NCI-H82 treated with DMSO at 0.1 percent for 48 hours (cell line): Measurements from ENCODE around the gene ADAMTSL5.
"Not testable (repeated sequence)": the region's sequence is repeated elsewhere in the genome, so short reads cannot be mapped to it uniquely, and the experiment has no call there.

ENCODE experiments used
- DNase-seq: peaks from one replicate; lab custom pipeline; 2025; ENCODE audit not compliant: unreplicated experiment; lab: John Stamatoyannopoulos, UW

Gene ADAMTSL5

DNA sequence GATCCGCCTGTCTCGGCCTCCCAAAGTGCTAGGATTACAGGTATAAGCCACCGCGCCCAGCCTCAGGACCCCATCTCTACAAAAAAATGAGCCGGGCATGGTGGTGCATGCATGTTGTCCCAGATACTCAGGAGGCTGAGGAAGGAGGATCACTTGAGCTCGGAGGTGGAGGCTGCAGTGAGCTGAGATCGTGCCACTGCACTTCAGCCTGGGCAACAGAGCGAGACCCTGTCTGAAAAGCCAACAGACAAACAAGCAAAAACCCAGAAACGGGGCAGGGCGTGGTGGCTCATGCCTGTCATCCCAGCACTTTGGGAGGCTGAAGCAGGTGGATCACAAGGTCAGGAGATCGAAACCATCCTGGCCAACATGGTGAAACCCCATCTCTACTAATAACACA, 18.0 kb upstream of the ADAMTSL5 start:
- DNase-seq = not testable (repeated sequence)

DNA sequence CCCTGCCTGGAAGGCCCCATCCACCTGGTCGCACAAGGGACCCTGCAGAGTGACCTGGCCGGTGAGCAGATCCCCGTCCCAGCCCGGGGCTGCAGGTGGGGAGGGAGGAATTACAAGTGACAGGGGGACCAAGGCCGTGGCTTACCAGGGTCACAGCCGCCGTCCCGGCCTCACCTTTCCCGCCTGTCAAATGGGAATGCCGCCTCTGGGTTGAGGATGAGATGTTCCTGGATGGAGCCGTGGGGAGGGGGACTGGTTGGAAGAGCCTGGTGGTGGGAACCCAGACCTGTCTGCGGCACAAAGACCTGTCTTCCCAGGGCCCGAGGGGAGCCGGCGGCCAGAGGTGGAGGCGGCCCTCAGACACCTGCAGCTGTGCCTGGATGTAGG, 16.6 kb upstream of the ADAMTSL5 start:
- DNase-seq = no peak

DNA sequence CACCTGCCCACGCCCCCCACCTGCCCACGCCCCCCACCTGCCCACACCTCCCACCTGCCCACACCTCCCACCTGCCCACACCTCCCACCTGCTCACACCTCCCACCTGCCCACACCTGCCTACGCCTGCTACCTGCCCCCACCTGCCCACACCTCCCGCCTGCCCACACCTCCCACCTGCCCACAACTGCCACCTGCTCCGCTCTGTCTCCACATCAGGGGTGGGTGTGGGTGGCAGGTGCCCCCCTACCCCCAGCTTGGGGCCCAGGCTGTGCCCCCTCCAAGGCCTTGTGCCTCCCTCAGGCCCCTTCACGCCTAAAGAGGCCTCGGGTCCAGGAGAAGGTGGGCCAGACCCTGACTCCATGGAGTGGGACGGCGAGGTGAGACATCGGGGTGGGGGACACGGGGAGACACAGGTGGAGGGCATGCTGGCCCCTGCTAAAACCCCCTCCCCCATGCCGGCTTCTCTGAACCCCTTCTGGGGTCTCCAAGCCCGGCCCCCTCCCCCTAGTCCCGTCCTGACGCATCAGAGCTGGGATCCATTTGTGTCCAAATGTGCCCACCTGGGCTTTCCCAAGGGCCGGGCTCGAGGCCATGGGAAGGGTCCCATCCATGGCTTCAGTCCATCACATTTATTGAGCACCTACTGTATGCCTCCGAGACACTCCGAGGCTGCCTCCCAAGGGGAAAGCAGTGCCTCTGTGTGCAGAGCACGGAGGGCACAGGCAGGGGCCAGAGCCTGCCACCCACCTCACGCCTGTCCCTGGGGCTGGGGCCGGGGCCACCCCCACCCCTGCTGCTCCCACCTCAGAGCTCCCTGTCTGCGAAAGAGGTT, 16.0 kb upstream of the ADAMTSL5 start:
- DNase-seq = no peak

DNA sequence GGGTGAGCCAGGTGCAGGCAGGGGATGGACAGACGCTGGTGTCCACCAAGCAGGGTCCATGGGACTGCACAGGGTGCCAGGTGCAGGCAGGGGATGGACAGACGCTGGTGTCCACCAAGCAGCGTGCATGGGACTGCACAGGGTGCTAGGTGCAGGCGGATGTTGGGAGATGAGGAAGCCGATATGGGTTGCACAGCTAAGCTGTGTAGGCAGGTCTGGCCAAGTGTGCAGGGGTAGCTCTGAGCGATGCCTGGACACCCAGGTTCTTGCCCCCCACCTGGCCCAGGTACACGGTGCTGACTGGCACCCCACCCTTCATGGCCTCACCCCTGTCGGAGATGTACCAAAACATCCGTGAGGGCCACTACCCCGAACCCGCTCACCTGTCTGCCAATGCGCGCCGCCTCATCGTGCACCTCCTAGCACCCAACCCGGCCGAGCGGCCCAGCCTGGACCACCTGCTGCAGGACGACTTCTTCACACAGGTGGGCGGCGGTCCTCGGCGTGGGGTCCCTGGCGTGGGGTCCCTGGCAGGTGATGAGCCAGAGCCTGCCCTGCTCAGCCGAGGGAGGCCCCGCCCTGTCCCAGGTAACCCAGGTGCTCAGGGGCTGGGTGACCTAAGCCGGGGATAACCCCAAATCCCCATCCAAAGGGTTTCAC, 15.0 kb upstream of the ADAMTSL5 start:
- no peak for DNase-seq

DNA sequence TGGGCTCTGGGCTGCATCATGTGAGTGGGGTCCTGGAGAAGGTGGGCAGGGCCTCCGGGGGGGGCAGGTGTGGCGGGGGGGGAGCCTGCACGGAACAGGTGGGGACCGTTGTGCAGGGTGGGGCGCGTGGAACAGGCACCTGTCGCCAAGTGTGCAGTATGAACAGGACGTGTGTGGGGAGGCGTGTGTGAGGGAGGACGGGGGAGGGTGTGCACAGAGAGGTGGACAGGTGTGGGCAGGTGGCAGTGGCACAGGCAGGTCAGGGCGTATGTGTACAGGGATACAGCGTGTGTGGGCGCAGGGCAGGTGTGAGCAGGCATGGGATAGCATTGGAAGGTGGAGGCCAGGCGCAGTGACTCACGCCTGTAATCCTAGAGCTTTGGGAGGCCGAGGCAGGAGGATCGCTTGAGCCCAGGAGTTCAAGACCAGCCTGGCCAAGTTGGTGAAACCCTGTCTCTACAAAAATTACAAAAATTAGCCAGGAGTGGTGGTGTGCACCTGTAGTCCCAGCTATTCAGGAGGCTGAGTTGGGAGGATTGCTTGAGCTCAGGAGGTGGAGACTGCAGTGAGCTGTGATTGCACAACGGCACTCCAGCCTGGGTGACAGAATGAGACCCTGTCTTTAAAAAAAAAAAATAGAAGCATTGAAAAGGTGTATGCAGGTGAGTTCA, 14.3 kb upstream of the ADAMTSL5 start:
- DNase-seq = no peak

DNA sequence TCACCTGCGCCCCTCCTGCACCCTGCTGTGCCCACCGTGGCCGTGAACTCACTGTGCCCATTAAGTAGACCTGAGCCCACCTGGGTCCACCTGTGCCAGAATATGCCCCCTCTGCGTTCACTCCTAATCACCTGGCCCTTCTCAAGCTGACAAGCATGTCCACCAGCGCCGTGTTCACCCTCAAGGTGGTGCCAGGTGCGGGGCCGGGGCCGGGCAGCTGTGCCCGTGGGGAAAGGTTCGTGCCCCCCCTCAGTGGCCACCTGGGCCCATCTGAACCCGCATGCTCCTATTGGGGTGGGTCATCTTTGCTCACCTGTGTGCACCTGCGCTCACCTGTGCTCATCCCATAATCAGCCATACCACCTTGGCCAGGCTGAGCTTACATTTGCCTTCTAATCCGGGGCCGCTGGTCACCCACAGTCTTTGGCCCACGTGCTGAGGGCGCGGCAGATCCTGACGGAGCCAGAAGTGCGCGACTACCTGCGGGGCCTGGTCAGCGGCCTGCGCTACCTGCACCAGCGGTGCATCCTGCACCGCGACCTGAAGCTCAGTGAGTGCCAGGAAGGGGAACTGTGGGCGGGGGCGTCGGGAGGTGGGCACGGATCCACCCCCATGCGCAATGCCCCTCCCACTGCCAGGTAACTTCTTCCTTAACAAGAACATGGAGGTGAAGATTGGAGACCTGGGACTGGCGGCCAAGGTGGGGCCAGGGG, 13.4 kb upstream of the ADAMTSL5 start:
- DNase-seq = no peak

DNA sequence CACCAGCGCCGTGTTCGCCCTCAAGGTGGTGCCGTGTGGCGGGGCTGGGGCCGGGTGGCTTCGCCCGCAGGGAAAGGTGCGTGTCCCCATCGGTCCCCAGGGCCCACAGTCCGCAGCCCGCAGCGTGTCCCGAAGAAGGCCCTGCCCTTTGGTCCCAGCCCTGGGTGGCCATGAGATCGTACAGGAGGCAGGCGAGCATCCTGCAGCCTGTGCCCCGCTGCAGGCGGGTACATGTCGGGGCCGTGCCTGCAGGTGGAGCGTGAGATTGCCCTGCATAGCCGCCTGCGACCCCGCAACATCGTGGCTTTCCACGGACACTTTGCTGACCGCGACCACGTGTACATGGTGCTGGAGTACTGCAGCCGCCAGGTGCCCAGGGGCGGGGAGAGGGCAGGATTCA, 12.5 kb upstream of the ADAMTSL5 start:
- DNase-seq = no peak

DNA sequence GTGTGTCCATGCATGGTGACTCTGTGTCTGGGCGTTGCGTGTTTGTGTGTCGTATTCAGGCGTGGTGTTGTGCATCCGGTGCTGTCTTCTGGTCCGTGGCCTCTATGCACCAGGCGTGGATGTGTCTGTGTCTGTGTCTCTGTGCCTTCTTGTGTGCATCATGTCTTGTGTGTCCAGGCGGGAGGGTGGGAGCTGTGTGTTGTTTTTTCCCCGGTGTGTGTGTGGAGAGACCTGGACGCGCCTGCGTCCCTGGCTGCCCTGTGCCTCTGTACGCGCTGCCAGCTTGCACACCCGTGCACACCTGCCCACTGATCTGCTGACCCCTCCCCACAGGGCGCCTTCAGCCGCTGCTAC, 12.1 kb upstream of the ADAMTSL5 start:
- DNase-seq = no peak

DNA sequence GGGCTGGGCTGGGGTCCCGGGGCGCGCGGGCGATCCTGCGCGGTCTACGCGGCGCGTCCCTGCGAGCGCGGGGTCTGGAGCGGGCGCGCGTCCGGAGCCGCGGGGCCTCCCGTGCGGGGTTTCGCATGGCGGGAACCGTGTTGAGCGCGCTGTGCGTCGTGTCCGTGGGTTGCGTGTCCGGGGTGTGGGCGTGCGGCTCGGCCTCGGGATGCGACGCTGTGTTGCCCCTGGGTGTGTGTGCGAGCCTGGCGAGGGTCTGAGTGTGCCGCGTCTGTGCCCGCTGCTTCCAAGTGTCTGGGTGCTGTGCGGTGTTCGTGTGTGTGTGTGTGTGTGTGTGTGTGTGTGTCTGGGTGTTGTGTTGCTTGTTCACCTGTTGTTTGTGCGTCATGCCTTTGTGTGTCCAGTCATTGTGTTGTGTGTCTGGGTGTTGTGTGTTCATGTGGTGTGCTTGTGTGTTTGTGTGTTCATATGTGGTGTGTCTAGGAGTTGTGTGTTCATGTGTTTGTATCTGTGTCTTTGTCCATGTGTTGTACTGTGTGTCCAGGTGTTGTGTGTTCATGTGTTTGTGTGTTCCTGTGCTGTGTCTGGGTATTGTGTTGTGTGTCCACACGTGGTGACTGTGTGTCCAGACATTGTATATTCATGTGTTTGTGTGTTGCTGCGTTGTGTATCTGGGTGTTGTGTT, 11.6 kb upstream of the ADAMTSL5 start:
- DNase-seq = no peak

DNA sequence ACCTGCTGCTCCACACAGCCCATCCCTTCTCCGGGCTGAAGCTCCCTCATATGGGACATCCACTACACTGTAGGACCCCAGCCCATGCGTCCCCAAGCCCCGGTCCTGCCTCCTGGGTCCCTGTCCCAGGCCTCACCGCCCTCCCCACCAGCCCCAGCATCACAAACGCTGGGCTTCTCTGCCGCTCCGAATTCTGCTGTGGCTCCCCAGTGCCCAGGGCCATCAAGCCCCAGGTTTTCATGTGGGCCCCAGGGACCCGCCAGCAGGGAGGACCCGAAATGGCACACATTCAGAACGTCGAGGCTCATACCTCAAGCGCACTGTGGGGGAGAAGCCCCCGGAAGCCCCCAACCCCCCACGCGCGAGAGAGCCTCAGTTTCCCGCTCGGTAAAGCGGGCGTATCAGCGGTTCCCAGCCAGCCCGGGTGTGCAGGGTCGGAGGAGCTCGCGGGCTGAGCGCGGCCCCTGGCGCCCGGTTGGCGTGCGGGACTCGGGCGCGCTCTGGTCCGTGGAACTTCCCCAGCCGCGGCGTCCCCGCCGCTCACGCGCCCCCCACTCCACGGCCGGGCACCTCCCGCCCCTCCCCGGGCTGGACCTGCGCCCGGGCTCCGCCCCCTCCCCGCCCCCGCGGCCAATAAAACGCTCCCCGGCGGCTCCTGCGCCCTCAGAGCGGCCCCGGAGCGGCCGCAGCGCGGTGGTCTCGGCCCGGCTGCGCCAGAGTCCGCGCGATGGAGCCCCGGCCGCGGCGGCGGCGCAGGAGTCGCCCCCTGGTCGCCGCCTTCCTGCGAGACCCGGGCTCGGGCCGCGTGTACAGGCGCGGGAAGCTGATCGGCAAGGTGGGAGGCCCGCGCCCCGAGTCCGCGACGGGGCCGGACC, 10.8 kb upstream of the ADAMTSL5 start, which contains the start of gene PLK5:
TSS of gene PLK5 (plus strand) at position 666 of the 875 bp plus-strand sequence. CDS start 2,920 bp downstream, outside the sequence.
- DNase-seq = no peak

DNA sequence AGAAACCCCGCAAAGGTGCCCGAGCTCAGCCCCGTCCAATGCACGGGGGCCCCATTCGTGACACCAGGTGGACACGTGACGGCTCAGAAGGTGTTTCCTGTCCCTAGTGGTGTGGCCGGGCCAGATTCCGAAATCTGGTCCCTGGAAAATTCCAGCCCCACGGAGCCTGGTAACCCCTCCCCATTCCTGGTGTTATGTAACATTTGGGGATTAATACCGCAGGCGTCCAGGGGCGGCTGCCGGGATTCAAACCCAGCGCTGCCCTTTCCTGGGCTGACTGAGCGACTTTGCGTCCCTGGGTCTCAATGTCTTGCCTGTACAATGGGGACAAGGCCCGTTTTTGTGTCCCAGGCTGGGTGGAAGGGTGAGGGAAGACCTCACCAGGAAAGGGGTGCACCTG, 10.0 kb upstream of the ADAMTSL5 start:
- no peak for DNase-seq

DNA sequence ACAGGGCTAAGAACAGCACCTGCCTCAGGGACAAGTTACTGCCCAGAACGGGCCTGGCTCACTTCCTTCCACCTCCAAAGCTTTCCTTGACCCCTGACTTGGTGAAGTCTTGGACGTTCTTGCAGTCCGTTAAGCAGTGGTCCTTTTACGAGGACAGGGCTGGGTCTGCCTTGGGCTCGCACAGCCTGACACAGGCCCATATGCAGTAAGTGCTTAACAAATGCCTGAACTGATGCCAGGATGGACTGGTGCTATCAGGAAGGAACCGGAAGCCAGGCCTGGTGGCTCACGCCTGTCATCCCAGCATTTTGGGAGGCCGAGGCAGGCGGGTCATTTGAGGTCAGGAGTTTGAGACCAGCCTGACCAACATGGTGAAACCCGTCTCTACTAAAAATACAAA, 9.2 kb upstream of the ADAMTSL5 start:
- DNase-seq = no peak

DNA sequence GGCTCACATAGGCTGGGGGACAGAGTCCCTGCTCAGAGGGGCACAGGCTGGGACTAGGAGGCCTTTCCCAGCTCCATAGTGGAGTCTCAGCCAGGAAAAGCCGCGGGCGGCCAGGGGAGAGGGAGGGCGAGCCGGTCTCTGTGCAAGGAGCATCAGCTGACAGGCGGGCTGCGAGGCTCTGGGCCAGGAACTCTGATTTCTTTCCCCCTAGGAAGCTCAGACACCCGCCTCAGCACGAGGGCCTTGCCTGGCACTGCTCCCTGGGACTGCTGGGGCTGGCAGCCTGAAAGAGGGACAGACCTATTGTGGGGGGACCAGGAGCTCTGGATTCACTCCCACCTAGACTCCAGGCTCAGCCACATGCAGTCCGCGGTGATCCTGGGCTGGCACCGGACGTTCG, 8.8 kb upstream of the ADAMTSL5 start:
- no peak for DNase-seq

DNA sequence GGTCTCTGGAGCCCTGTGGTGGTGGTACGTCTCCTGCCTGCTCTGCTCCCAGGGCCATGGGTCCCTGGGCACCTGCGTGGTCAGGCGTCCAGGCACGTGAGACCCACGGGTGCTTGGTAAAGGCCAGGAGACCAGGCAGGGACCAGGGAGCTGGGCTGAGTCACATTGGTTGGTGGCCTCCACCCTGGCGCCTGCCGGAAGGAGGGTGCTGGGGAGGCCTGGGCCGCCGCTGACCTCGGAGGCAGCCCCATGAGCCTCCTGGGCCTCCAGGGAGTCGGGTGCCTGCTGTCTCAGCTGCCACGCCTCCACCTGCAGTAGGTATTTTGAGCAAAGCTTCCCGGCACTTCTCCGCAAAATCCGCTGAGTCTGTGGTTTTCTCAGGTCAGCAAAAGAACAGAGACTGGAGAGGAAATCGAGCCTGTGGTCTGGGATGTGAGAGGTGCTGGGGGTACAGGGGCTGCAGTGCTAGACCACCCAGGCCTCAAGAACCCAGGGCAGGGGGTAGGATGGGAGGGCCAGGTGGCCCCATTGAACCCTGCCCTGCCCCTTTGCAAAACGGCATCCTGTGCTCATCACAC, 7.5 kb upstream of the ADAMTSL5 start:
- no peak for DNase-seq

DNA sequence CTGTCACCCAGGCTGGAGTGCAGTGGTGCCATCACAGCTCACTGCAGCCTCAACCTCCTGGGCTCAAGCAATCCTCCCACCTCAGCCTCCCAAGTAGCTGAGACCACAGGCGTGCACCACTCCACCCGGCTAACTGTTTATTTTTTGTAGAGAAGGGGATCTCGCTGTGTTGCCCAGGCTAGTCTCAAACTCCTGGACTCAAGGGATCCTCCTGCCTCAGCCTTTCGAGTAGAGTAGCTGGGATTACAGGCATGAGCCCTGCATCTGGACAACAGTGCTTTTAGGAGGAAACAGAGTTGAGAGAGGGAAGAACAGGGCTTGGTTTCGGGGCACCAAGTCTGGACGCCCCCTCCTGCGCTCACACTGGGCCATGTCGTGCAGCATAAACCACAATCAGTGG, 7.0 kb upstream of the ADAMTSL5 start:
- not testable (repeated sequence) for DNase-seq

DNA sequence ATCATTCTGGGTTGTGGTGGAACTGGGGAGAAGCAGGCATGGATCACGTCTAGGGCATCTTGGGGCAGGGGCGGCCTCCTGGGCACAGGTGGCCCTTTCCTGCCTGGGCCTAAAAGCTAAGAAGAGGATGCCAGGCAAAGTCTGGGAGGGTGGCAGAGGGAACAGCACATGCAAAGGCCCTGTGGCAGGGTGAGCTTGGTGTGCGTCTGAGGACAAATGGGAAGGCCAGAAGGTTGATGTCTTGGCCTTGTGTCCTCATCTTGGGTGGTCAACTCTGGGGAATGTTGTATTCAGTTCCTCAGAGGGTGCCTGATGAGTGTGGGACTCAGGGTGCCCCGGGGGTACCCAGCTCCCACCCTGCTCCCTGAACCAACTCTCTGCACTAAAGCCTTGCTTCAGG, 5.7 kb upstream of the ADAMTSL5 start:
- DNase-seq = no peak

DNA sequence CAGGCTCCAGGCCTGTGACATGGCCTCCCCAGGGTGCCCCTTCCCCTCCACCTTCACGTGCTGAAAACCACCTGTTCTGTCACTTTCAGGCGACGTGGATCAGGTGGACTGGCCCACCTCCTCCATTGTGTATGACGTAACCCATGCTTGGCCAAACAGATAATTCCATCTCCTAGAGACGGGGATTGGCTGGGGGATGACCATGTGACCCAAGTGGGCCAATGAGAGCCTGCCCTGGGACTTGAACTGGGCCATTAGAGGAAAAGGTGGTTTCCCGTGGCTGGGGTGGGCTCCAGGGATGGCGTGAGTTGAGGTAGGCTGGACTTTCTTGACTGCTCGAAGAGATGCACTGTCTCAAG, 3.6 kb upstream of the ADAMTSL5 start:
- no peak for DNase-seq

DNA sequence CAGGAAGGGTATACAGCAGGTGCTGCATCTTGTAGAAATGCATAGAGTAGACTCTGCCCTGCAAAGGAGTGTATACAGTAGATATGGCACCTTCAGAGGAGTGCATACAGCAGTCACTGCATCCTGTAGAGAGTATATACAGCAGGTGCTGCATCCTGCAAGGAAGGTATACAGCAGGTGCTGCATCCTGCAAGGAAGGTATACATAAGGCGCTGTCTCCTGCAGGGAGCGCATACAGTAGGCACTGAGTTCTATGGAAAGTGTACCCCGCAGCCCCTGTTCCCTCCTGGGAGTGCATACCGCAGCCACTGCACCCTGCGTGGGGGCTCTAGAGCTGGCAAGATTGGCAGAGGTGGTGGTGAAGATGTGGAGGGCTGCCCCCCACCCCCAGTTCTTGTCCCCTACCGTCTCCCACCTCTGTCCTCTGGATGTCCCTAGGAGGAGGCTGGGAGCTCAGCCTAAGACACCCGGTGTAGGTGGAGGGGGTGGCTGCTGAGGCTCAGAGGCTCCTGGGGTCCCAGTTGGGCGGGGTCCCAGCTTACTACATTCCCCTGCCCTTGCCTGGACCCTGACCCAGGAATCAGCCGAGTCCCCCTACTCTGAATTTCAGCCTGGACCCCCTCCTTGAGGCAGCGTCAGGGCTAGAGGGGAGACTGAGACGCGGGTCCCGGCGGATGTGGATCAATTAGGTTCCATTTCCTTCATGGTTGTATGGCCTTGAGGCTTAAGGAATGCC, 2.3 kb upstream of the ADAMTSL5 start:
- no peak for DNase-seq

DNA sequence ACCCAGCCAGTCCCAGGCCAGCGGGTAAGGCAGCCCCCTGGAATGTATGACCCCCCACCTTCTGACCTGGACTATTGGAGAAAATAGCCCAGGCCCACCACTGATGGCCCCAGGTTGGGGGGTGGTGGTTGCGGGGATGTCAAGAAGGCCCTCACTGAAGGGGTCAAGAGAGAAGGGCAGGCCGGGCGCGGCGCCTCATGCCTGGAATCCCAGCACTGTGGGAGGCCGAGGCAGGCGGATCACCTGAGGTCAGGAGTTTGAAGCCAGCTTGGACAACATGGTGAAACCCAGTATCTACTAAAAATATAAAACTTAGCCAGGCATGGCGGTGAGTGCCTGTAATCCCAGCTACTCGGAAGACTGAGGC, 1.5 kb upstream of the ADAMTSL5 start:
- DNase-seq = no peak
